OCI-M2 (cell line): ENCODE measurements around the gene RUNX1.

Experiments used
- DNase-seq: peaks from one replicate; lab custom pipeline; 2025; ENCODE audit not compliant: unreplicated experiment; lab: John Stamatoyannopoulos, UW

Gene RUNX1

GRCh38 chr21:34926803-34927467 lies 122.2 kb downstream of the RUNX1 start:
- no peak for DNase-seq

GRCh38 chr21:34925597-34925996 lies 123.5 kb downstream of the RUNX1 start:
- no peak for DNase-seq

GRCh38 chr21:34924771-34925419 lies 124.2 kb downstream of the RUNX1 start:
- DNase-seq, result no peak

GRCh38 chr21:34924194-34924593 lies 124.9 kb downstream of the RUNX1 start:
- no peak for DNase-seq

- no peak for DNase-seq
Measured at GRCh38 chr21:34923626-34924025, 125.5 kb downstream of the RUNX1 start.

- DNase-seq, result no peak
Measured at GRCh38 chr21:34923202-34923601, 125.9 kb downstream of the RUNX1 start.

GRCh38 chr21:34922479-34922878 lies 126.6 kb downstream of the RUNX1 start:
- DNase-seq, result no peak

GRCh38 chr21:34921151-34921550 lies 128.0 kb downstream of the RUNX1 start:
- no peak for DNase-seq

GRCh38 chr21:34919406-34919805 lies 129.7 kb downstream of the RUNX1 start:
- DNase-seq, result no peak

- DNase-seq, result no peak
Measured at GRCh38 chr21:34916446-34916845, 132.7 kb downstream of the RUNX1 start.

GRCh38 chr21:34915364-34915841 lies 133.7 kb downstream of the RUNX1 start:
- no peak for DNase-seq

GRCh38 chr21:34914239-34914638 lies 134.9 kb downstream of the RUNX1 start:
- DNase-seq, result no peak

GRCh38 chr21:34913811-34914210 lies 135.3 kb downstream of the RUNX1 start:
- no peak for DNase-seq

GRCh38 chr21:34912022-34912945 lies 136.8 kb downstream of the RUNX1 start:
- no peak for DNase-seq

- no peak for DNase-seq
Measured at GRCh38 chr21:34911360-34911759, 137.7 kb downstream of the RUNX1 start.

- no peak for DNase-seq
Measured at GRCh38 chr21:34910396-34910795, 138.7 kb downstream of the RUNX1 start.

GRCh38 chr21:34909492-34910292 lies 139.4 kb downstream of the RUNX1 start:
- no peak for DNase-seq

- DNase-seq, result peak; percentile 73
Measured at GRCh38 chr21:34908419-34909055, 140.6 kb downstream of the RUNX1 start.

- no peak for DNase-seq
Measured at GRCh38 chr21:34907461-34908418, 141.4 kb downstream of the RUNX1 start.
